CD4-positive, alpha-beta T cell treated with Interferon gamma for 1 hour (primary cell): ENCODE data around the gene NFRKB.
A peak's percentile ranks its signal among the peaks of the same experiment; 100 is the strongest.

Experiments used
- DNase-seq: peaks from one replicate; pipeline ENCODE4 v3.0.0-alpha.2; 2020

The NFRKB gene

GRCh38 chr11:129895126-129896041, at the start of gene NFRKB:
TSS of gene NFRKB (minus strand) at chr11:129895578. CDS start at chr11:129892849, 2,729 bp downstream.
- peak; percentile 84 for DNase-seq

GRCh38 chr11:129944696-129945095, 49.3 kb upstream of the NFRKB start:
- DNase-seq = no peak

GRCh38 chr11:129943036-129943435, 47.7 kb upstream of the NFRKB start:
- no peak for DNase-seq

- no peak for DNase-seq
Measured at GRCh38 chr11:129939510-129939909, 44.1 kb upstream of the NFRKB start.

GRCh38 chr11:129938764-129939163, 43.4 kb upstream of the NFRKB start:
- no peak for DNase-seq

GRCh38 chr11:129937592-129938238, 42.3 kb upstream of the NFRKB start:
- DNase-seq = no peak

- DNase-seq = no peak
Measured at GRCh38 chr11:129935723-129936122, 40.3 kb upstream of the NFRKB start.

- no peak for DNase-seq
Measured at GRCh38 chr11:129933891-129934290, 38.5 kb upstream of the NFRKB start.

GRCh38 chr11:129933262-129933661, 37.9 kb upstream of the NFRKB start:
- DNase-seq = no peak

- DNase-seq = no peak
Measured at GRCh38 chr11:129932381-129933067, 37.1 kb upstream of the NFRKB start.

GRCh38 chr11:129930743-129931142, 35.4 kb upstream of the NFRKB start:
- peak; percentile 7 for DNase-seq

GRCh38 chr11:129930296-129930695, 34.9 kb upstream of the NFRKB start:
- DNase-seq = peak; percentile 4

GRCh38 chr11:129929721-129930120, 34.3 kb upstream of the NFRKB start:
- DNase-seq = no peak

GRCh38 chr11:129928923-129929692, 33.7 kb upstream of the NFRKB start:
- DNase-seq = no peak

GRCh38 chr11:129922674-129923073, 27.3 kb upstream of the NFRKB start:
- DNase-seq = no peak

- no peak for DNase-seq
Measured at GRCh38 chr11:129918361-129918760, 23.0 kb upstream of the NFRKB start.

- DNase-seq = no peak
Measured at GRCh38 chr11:129917231-129917630, 21.9 kb upstream of the NFRKB start.

- no peak for DNase-seq
Measured at GRCh38 chr11:129911298-129911697, 15.9 kb upstream of the NFRKB start.

GRCh38 chr11:129910360-129910759, 15.0 kb upstream of the NFRKB start:
- no peak for DNase-seq

GRCh38 chr11:129905402-129905801, 10.0 kb upstream of the NFRKB start:
- no peak for DNase-seq

GRCh38 chr11:129896062-129896461, 684 bp upstream of the NFRKB start:
- no peak for DNase-seq

- no peak for DNase-seq
Measured at GRCh38 chr11:129894278-129895125, 876 bp downstream of the NFRKB start.
